DOHH2 (cell line): ENCODE data around the gene ORMDL3.

Source experiments
- H3F3A ChIP-seq: fragments of 200-600 bp; sonication (generic), shearing (Covaris generic); 2 replicates; pipeline ENCODE4 v1.6.0; 2016; ENCODE audit warnings: antibody characterized with exemption, mild to moderate bottlenecking; ENCODE audit not compliant: control insufficient read depth, insufficient read depth
- H3K27ac ChIP-seq: fragments of 200-600 bp; sonication (generic); 2 replicates; pipeline ENCODE4 v1.5.1; 2014; ENCODE audit warnings: low read depth, mild to moderate bottlenecking, low read length, moderate library complexity
- H3K27me3 ChIP-seq: fragments of 200-600 bp; sonication (generic); 2 replicates; pipeline ENCODE4 v1.6.1; 2014; ENCODE audit warnings: mild to moderate bottlenecking, low read length, mixed read lengths; ENCODE audit not compliant: control insufficient read depth
- H3K36me3 ChIP-seq: fragments of 200-600 bp; sonication (generic); 2 replicates; pipeline ENCODE4 v1.6.1; 2014; ENCODE audit warnings: mild to moderate bottlenecking, low read length, moderate library complexity, mixed read lengths; ENCODE audit not compliant: control insufficient read depth
- H3K4me1 ChIP-seq: fragments of 200-600 bp; sonication (generic); 2 replicates; pipeline ENCODE4 v1.6.1; 2014; ENCODE audit warnings: mild to moderate bottlenecking, low read length, mixed read lengths; ENCODE audit not compliant: control insufficient read depth
- H3K4me2 ChIP-seq: fragments of 200-600 bp; sonication (generic); 2 replicates; pipeline ENCODE4 v1.6.0; 2014; ENCODE audit warnings: mild to moderate bottlenecking, low read length, moderate library complexity
- H3K4me3 ChIP-seq: fragments of 200-600 bp; sonication (generic); 2 replicates; pipeline ENCODE4 v1.5.1; 2014; ENCODE audit warnings: mild to moderate bottlenecking, low read length, mixed read lengths
- H3K79me2 ChIP-seq: fragments of 200-600 bp; sonication (generic); 2 replicates; pipeline ENCODE4 v1.6.1; 2014; ENCODE audit warnings: mild to moderate bottlenecking, low read length, mixed read lengths; ENCODE audit not compliant: control insufficient read depth
- H3K9me2 ChIP-seq: fragments of 200-600 bp; sonication (generic); replicated peaks from 2 replicates; pipeline ENCODE4 v1.6.1; 2014; ENCODE audit warnings: mild to moderate bottlenecking, low read length, mixed read lengths; ENCODE audit not compliant: control insufficient read depth
- H3K9me3 ChIP-seq: fragments of 200-600 bp; sonication (generic); 2 replicates; pipeline ENCODE4 v1.6.1; 2014; ENCODE audit warnings: antibody characterized with exemption, low read length, mixed read lengths; ENCODE audit not compliant: control insufficient read depth, insufficient read depth
- H4K20me1 ChIP-seq: fragments of 200-600 bp; sonication (generic); 2 replicates; pipeline ENCODE4 v1.6.0; 2014; ENCODE audit warnings: low read depth, mild to moderate bottlenecking, antibody characterized with exemption, low read length, moderate library complexity; ENCODE audit not compliant: control insufficient read depth, insufficient read depth
- CTCF ChIP-seq: fragments of 200-600 bp; sonication (generic); IDR thresholded peaks from one replicate; pipeline ENCODE4 v1.5.1; 2014; ENCODE audit warnings: antibody characterized with exemption, mild to moderate bottlenecking, low read depth, low read length; ENCODE audit not compliant: poor library complexity, severe bottlenecking
- EZH2phosphoT487 ChIP-seq: fragments of 200-600 bp; sonication (generic); IDR thresholded peaks from 2 replicates; pipeline ENCODE4 v1.6.1; 2017; ENCODE audit warnings: borderline replicate concordance, mild to moderate bottlenecking, antibody characterized with exemption, low read length, moderate library complexity, mixed read lengths

The ORMDL3 gene

GRCh38 chr17:39973496-39973895, 46.1 kb upstream of the ORMDL3 start:
- no peaks in the 10 kb centered on the region for H3K79me2 ChIP-seq
- H3K27me3 ChIP-seq = peaks cover 28% of the 10 kb centered on the region
- H3K9me3 ChIP-seq = no peaks in the 10 kb centered on the region
- no peak overlapping the region for H3K27ac ChIP-seq
- no peak overlapping the region for H3K4me2 ChIP-seq
- H3K36me3 ChIP-seq = no peaks in the 10 kb centered on the region
- no peaks in the 10 kb centered on the region for H3F3A ChIP-seq
- no peak overlapping the region for H3K4me3 ChIP-seq
- no peaks in the 10 kb centered on the region for H3K9me2 ChIP-seq
- TF ChIP-seq CTCF (no peak), EZH2phosphoT487 (no peak)
- no peaks in the 10 kb centered on the region for H4K20me1 ChIP-seq
- H3K4me1 ChIP-seq = peaks cover 9% of the 10 kb centered on the region

GRCh38 chr17:39972271-39972670, 44.9 kb upstream of the ORMDL3 start:
- peaks cover 10% of the 10 kb centered on the region for H3K4me1 ChIP-seq
- no peaks in the 10 kb centered on the region for H3K36me3 ChIP-seq
- peaks cover 29% of the 10 kb centered on the region for H3K27me3 ChIP-seq
- no peaks in the 10 kb centered on the region for H4K20me1 ChIP-seq
- H3K79me2 ChIP-seq = no peaks in the 10 kb centered on the region
- H3F3A ChIP-seq = no peaks in the 10 kb centered on the region
- H3K9me2 ChIP-seq = no peaks in the 10 kb centered on the region
- no peak overlapping the region for H3K4me3 ChIP-seq
- H3K9me3 ChIP-seq = no peaks in the 10 kb centered on the region
- no peak overlapping the region for H3K27ac ChIP-seq
- TF ChIP-seq EZH2phosphoT487 (no peak), CTCF (no peak)
- H3K4me2 ChIP-seq = peak overlapping the region; percentile 50; the same call in 1 of the 2 replicates

GRCh38 chr17:39971076-39971603, 43.7 kb upstream of the ORMDL3 start:
- no peaks in the 10 kb centered on the region for H3F3A ChIP-seq
- no peak overlapping the region for H3K4me3 ChIP-seq
- H3K36me3 ChIP-seq = no peaks in the 10 kb centered on the region
- H3K4me1 ChIP-seq = peaks cover 17% of the 10 kb centered on the region
- no peak overlapping the region for H3K4me2 ChIP-seq
- peaks cover 29% of the 10 kb centered on the region for H3K27me3 ChIP-seq
- H3K9me2 ChIP-seq = no peaks in the 10 kb centered on the region
- no peaks in the 10 kb centered on the region for H4K20me1 ChIP-seq
- no peaks in the 10 kb centered on the region for H3K79me2 ChIP-seq
- TF ChIP-seq CTCF = no peak
- no peak for TF ChIP-seq EZH2phosphoT487
- H3K9me3 ChIP-seq = no peaks in the 10 kb centered on the region
- no peak overlapping the region for H3K27ac ChIP-seq
